GM12878 (cell line): ENCODE results near the gene PAIP2. TPM values are rescaled to one million over a fixed set of nuclear protein-coding genes. Genes with fewer than 3 reads are reported as not detected.
A peak's percentile ranks its signal among the peaks of the same experiment; 100 is the strongest.

Experiments used
- BMI1 ChIP-seq: fragments of 450-650 bp; IDR thresholded peaks from 2 replicates; pipeline ENCODE4 v1.6.1; 2016; ENCODE audit warnings: mild to moderate bottlenecking, moderate library complexity, borderline replicate concordance
- CEBPB ChIP-seq, 2 experiments: fragments of 150-350 bp in 1 of 2; IDR thresholded peaks; 2 replicates each; pipeline ENCODE4 v1.6.1; 2012 to 2014; ENCODE audit warnings: low read depth in 2 of 2, low read length in 2 of 2, borderline replicate concordance in 1 of 2, inconsistent platforms in 1 of 2
- CEBPZ ChIP-seq: fragments of 150-350 bp; IDR thresholded peaks from 2 replicates; pipeline ENCODE4 v1.6.1; 2016; ENCODE audit warnings: low read depth, low read length
- CUX1 ChIP-seq: IDR thresholded peaks from 2 replicates; pipeline ENCODE4 v1.6.1; 2012; ENCODE audit warnings: improper control_type of control experiment, low read depth, low read length; ENCODE audit not compliant: insufficient replicate concordance
- FOXK2 ChIP-seq: fragments of 450-650 bp; IDR thresholded peaks from 2 replicates; pipeline ENCODE4 v1.6.1; 2017; ENCODE audit warnings: mild to moderate bottlenecking, moderate library complexity
- IRF5 ChIP-seq: fragments of 450-650 bp; IDR thresholded peaks from 2 replicates; pipeline ENCODE4 v1.6.1; 2017; ENCODE audit warnings: borderline replicate concordance
- KLF5 ChIP-seq: fragments of 450-650 bp; IDR thresholded peaks from 2 replicates; pipeline ENCODE4 v1.6.1; 2014; ENCODE audit warnings: mild to moderate bottlenecking; ENCODE audit not compliant: partially characterized antibody
- MAX ChIP-seq: IDR thresholded peaks from 2 replicates; pipeline ENCODE4 v1.6.1; 2012; ENCODE audit warnings: low read depth, low read length, improper control_type of control experiment
- MEF2A ChIP-seq: IDR thresholded peaks from 2 replicates; pipeline ENCODE4 v1.6.1; 2011; ENCODE audit warnings: low read depth, mild to moderate bottlenecking, low read length, moderate library complexity; ENCODE audit not compliant: insufficient read depth
- MEF2B ChIP-seq: fragments of 450-650 bp; IDR thresholded peaks from 2 replicates; pipeline ENCODE4 v1.6.1; 2018; ENCODE audit warnings: mild to moderate bottlenecking, moderate library complexity; ENCODE audit not compliant: partially characterized antibody, poor library complexity, severe bottlenecking
- NBN ChIP-seq: fragments of 450-650 bp; IDR thresholded peaks from 2 replicates; pipeline ENCODE4 v1.6.1; 2016
- RB1 ChIP-seq: fragments of 450-650 bp; formaldehyde crosslinking; IDR thresholded peaks from 2 replicates; pipeline ENCODE4 v1.6.1; 2017; ENCODE audit warnings: mild to moderate bottlenecking, borderline replicate concordance
- RFX5 ChIP-seq: IDR thresholded peaks from 2 replicates; pipeline ENCODE4 v1.6.1; 2011; ENCODE audit warnings: low read depth, low read length, improper control_type of control experiment
- YY1 ChIP-seq: IDR thresholded peaks from 2 replicates; pipeline ENCODE4 v1.6.1; 2011; ENCODE audit warnings: low read depth, mild to moderate bottlenecking, low read length
- ZNF592 ChIP-seq: fragments of 450-650 bp; IDR thresholded peaks from 2 replicates; pipeline ENCODE4 v1.6.1; 2017; ENCODE audit warnings: mild to moderate bottlenecking, moderate library complexity
- polyA plus RNA-seq, 11 experiments: library from polyadenylated mRNA; depleted of rRNA in 4 of 11; unstranded in 6 of 11; stranded (reverse) in 5 of 11; fragments of >200 nt; fragmentation: Nextera tagmentation in 4 of 11; fragmentation: Illumina TruSeq in 1 of 11; extraction: Ambion mirVana in 4 of 11; extraction: Trizol in 1 of 11; gene quantifications; 1 replicate in 1 of 11; 2 replicates in 10 of 11; pipeline versions ENCODE4 v1.2.1 to v1.2.3, GENCODE V29; 2011 to 2016; ENCODE audit warnings: inconsistent platforms in 2 of 11, missing spikeins in 2 of 11, low read depth in 1 of 11
- total RNA-seq, 4 experiments: library from RNA; depleted of rRNA in 3 of 4; stranded (reverse); fragments of >200 nt in 3 of 4; fragmentation: Illumina TruSeq in 1 of 4; extraction: Trizol in 1 of 4; gene quantifications; 2 replicates each; pipeline versions ENCODE4 v1.2.1 to v1.2.3, GENCODE V29; 2013 to 2021

Gene PAIP2
- total and polyA plus RNA-seq, 10 of the 15 experiments (the other 5 are each of a cell fraction or from before 2014, with no cell fraction given): 49.9 to 154 (median 102) TPM

GRCh38 chr5:139399501-139400121, 58.0 kb downstream of the PAIP2 start (continued):
- TF ChIP-seq ZNF592 (peak; percentile 21; the same call in 1 of the 2 replicates), CEBPZ (no peak), FOXK2 (no peak), CEBPB (IDR thresholded peaks at IDR 0.05; ENCODE audit: borderline replicate concordance in 1 of 2, low read depth in 2 of 2, low read length in 2 of 2) (no peak), NBN (peak; percentile 82; the same call in 1 of the 2 replicates), KLF5 (no peak), CUX1 (peak; percentile 96), RFX5 (no peak), BMI1 (peak; percentile 54; the same call in 1 of the 2 replicates), YY1 (0 out of 2 replicates have a peak, but pooled peaks have one; percentile 33), RB1 (no peak), IRF5 (no peak), MEF2A (no peak), MEF2B (peak; percentile 99), MAX (no peak)
